GM18858 (cell line): ENCODE measurements around the gene IFRD2.

Experiments
- ATAC-seq: cut with Tn5 transposase; IDR thresholded peaks from one replicate; pipeline ENCODE4 v1.9.1; 2021; ENCODE audit not compliant: unreplicated experiment

Gene IFRD2

DNA sequence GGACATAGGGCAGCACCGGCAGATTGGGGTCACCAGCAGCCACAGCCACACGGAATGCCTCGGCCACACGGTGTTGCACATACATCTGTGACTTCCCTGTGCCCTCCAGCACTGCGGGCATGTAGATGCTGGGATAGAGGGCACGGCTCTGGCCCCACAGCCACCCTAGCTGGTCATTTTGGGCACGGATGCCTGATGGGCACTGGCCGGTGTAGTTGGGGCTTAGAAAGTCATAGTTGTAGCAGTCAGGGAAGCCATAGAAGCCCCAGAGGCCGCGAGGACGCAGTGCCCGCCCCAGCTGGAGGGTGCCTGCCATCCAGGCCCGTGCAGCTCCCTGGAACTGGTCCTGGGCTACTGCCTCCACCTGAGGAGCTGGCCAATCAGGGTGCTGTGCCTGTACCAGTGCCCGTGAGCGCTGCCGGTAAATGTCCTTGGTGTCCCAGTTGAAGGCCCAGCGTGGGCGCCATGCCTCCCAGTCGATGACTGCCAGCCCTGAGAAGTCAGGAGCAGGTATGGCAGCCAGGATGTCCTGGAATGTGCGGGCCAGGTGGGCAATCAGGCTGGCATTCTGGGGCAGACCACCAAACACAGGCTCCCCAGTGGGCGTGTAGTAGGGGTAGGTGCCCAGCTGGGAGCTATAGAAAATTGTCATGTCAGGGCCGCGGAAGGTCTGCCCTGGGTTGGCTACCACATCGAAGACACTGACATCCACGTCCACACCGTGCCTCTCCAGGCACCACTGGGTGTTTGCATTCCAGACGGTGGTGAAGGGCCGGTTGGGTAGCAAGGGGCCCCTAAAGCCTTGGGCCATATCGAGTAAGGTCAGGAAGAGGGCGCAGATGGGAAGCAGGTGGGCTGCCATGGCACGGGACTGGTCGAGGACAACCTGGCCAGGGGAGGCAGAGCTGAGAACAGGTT, 10.1 kb upstream of the IFRD2 start:
- ATAC-seq, result no peak

DNA sequence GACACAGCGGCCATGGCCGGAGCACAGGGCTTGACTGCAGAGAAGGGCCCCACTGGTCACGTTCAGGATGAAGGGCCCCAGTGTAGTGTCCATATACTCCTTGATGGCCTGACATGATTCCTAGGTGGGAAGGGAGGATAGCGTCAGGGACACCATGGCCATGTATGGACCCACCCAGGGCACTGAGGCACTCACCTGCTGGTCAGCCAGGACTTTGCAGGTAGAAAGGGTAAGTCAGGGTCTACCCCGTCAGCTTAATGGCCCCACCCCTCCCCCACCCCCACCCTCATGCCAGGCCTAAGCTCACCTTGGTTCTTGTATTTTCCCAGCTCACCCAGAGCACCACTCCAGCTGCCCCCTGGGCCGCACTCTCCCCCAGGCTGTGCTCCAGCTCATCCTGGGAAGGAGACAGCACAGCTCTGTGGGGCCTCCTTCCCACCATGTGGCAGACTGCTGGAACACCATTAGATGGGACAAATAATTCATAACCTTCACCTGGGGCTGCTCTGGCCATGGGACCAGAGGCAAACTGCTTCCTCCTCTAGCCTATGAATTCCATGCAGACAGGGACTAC, 8.5 kb upstream of the IFRD2 start:
- no peak for ATAC-seq

DNA sequence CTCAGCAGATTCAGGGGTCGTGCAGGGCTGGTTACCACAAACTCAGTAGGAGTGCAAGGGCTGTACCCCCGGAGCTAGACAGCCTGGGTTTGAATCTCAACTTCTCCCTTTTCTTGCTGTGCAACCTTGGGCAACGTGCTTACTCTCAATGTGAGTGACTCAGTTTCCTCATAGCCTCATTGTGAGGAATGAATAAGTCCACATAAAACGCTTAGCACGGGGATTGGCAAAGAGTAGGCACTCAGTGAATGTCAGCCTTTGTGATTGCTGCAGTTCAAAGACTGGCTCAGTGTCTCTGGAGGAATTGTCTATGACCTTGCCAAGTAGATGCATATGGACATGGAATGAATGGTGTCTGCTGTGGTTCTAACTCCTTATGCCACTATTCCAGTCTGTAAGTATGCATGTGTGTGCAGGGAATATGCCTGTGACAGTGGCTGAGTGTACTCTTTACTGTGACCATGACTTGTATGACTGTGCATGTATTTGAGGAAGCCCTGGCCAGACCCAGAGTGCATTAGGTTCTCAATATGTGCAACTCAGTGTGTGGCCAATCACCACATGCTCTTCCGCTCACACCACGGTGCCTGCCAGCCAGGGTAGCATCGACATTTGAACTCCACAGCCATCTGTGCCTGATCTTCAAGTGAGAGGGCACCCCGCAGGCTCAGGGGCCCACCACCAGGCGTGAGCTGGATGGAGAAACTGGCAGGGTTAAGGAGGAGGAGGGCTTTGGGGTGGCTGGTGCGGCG, 7.9 kb upstream of the IFRD2 start:
- ATAC-seq, result no peak

DNA sequence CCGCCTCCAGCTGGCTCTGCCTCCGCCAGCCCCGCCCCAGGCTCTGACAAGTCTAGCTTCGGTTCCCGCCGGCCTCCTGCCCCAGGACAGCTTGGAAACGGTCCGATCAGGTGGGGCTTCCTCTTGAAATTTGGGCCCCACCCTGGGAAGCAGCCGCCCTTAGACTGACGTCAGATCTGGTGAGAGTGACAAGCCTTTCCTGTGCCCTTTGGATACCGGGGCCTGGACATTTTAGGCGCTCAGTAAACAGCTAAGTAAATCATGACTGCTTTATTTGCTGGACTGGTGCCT, 7.4 kb upstream of the IFRD2 start:
- ATAC-seq, result no peak

- peak; percentile 73 for ATAC-seq
Measured at GRCh38 chr3:50298836-50299637, 6.8 kb upstream of the IFRD2 start, which contains the start of the genes HYAL3 and NAA80. Gene HYAL3, minus strand, starts transcription at chr3:50299405. Its CDS starts 3,803 bp downstream, at chr3:50295602. Gene NAA80, minus strand, starts transcription at chr3:50299405. Its CDS starts 1,942 bp downstream, at chr3:50297463.

DNA sequence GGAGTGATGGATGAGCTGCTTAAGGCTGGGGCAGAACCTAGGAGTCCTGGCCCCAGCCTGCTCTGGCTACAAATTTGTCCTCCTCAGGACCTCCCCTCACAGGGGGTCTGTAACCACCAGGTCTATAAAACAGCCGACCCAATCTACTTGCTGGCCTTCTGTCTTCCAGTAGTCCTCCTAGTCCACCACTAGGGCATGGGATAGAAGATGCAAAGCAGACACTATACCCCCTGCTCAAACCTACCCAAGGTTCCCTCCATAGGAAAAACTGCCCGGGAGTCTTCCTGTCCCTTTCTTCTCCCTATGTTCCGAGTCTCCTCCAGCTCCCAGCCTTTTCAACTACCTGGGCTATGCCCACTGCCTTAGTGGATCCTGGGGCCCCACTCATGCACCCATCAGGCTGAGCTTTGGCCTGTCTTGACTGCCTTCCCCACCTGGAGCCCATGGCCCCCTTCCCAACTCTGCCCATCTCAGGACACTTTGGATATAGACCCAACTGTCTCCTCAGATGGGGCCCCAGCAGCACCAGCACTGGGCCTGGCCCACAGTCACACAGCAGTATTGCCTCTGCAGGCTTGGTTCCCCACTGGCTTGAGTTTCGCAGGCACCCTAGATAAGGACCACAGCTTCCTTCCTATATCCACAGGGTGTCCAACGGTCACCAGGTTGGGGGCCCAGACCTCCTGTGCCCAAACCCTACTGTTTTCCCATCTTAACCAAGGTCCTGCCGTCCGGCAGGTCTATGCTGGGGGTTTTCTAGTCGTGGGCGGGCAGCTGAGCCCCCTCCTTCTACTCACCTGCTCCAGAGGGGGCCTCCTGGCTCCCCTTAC, 5.9 kb upstream of the IFRD2 start:
- no peak for ATAC-seq

DNA sequence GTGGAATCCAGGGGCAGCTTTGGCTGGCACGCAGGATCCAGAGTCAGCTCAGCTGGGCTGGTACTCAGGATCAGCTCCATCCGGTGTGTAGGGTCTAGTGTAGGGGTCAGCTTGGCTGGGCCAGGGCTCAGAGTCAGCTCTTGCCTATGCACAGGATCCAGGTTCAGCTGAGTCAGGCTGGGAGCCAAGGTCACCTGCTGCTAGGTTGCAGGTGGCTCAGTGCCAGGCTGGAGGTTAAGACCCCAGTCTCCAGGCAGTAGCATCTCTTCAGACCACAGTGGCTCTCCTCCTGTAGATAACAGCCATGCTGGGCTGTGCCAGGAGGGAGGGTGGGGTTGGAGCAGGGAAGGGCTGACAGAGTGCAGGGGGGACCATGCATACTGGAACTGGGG, 5.2 kb upstream of the IFRD2 start:
- ATAC-seq, result no peak

GRCh38 chr3:50296721-50297383, 4.6 kb upstream of the IFRD2 start:
- no peak for ATAC-seq

GRCh38 chr3:50295553-50296431, 3.6 kb upstream of the IFRD2 start:
- ATAC-seq, result no peak

DNA sequence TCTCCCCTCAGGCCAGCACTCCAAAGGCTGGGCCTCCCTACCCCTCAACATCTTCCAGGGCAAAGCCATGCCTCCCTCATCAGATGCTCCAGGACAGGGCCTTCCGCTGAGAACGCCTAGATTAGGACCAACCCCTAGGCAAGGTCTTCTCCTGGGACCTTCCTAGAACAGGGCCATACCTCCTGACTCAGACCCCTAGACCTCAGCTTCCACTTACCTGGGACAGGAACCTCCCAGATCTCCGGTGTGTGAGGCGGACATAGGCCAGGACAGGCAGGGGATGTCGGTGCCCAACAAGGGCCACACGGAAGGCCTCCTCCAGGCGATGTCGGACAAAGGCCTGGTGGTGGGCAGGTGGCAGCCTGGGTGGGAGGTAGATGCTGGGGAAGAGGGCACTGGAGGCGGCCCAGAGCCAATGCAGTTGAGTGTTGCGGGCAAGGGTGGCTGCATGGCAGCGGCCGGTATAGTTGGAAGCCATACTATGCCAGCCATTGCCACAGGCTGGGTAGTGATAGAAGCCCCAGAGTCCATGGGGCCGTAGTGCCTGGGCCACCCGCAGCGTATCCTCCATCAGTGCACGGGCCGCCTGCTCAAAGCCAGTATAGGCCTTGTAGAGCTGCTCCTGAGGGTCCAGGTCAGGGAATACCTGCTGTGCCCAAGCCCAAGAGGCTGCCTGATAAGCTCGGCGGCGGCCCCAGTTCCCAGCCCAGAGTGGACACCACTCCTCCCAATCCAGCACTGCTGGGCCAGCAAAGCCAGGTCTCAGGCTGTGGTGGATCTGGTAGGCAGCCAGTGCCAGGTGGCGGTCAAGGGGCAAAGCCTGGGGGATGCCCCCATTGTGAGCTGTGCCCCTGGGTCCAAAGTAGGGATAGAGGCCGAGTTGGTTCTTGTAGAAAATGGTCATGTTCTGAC, 2.5 kb upstream of the IFRD2 start:
- no peak for ATAC-seq

DNA sequence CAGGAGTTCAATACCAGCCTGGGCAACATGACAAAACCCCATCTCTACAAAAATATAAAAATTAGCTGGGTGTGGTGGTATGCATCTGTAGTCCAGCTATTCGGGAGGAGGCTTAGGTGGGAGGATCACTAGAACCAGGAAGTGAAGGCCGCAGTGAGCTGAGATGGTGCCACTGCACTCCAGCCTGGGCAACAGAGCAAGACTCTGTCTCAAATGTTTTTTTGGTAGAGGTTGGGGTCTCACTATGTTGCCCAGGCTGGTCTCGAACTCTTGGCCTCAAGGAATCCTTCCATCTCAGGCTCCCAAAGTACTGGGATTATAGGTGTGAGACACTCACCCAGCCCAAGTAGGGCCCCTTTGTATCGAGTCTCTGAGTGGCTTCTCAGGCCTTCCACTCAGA, 1.9 kb upstream of the IFRD2 start:
- ATAC-seq, result no peak

DNA sequence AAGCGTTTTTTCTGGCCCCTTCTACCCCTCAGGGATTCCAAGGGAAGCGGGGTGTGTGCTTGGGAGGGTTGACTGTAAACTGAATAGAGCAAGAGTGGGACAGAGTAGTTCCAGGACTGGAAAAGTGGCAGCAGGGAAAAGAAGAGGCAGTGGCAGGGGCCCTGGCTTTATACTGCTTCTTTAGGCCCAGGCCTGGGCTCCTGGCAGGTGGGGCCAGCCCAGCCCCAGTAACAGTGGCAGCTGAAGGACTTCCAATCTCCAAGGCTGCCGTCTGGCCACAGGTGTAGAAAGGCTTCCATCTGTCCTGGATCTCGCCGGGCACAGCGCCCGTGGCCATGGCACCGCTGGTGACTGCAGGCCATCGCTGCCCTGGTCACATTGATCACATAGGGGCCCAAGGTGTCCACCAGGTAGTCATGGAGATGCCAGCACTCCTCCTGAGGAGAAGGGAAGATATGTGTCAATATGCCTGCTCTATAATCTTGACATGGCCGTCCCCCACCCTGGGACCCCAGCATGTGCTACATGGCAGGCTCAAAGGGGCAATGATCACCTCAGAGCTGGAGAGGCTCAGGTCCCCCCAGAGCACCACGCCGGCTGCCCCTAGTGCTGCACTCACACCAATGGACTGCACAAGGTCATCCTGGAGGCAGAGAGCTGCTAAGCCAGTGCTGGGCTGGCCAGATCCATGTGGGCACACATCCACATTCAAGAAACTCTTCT, 1.0 kb upstream of the IFRD2 start:
- ATAC-seq, result no peak

GRCh38 chr3:50290161-50290641, 2.0 kb downstream of the IFRD2 start:
- no peak for ATAC-seq

DNA sequence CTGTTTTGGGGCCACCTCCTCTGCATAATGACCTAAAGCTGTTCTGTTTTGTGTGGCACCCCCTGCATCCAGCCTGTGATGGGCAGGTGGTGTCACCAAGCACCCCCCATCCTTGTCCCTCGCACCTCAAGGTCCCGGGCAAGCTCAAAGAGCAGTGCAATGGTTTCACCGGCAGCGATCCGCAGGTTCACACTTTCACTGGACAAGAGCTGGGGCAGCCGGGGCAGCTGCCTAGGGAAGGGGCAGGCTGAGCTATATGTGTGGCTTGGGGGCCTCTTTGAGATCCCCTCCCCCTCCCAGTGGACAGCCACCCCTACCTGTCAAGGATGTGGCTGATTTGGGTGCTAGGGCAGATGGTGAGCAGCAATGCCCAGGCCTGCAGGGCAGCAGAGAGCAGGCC, 3.1 kb downstream of the IFRD2 start:
- no peak for ATAC-seq

- ATAC-seq, result no peak
Measured at GRCh38 chr3:50288387-50289007, 3.7 kb downstream of the IFRD2 start.

GRCh38 chr3:50287262-50287661, 5.0 kb downstream of the IFRD2 start:
- no peak for ATAC-seq
